B cell (primary cell): ENCODE measurements around the gene DOK7. TPM values are rescaled to one million over a fixed set of nuclear protein-coding genes. Genes with fewer than 3 reads are reported as not detected.

ENCODE experiments used
- ATAC-seq: fragments of 200-7000 bp; cut with Tn5 transposase; one replicate; pipeline ENCODE4 v1.10.0; 2021; ENCODE audit warnings: low read depth, mild to moderate bottlenecking, moderate number of reproducible peaks, moderate library complexity
- CTCF ChIA-PET: fragments of 350-600 bp; sonication (Branson Sonifier 250); formaldehyde crosslinking; loops from one replicate; lab custom pipeline; 2021; ENCODE audit warnings: antibody characterized with exemption, inconsistent platforms; lab: Charles Lee
- POLR2A ChIA-PET: fragments of 350-600 bp; sonication (Branson Sonifier 250); formaldehyde crosslinking; loops from one replicate; lab custom pipeline; 2021; ENCODE audit warnings: antibody characterized with exemption; lab: Charles Lee
- DNase-seq: peaks from one replicate; pipeline ENCODE4 v3.0.0; 2013
- H2AFZ ChIP-seq: 2 replicates; pipeline ENCODE4 v1.6.1; 2012; ENCODE audit warnings: mild to moderate bottlenecking, low read depth, low read length; ENCODE audit not compliant: insufficient read depth, poor library complexity, severe bottlenecking
- H3K27ac ChIP-seq, 2 donors: 1 replicate in 1 of 2; 2 replicates in 1 of 2; pipeline ENCODE4 v1.5.1; 2012 to 2013; ENCODE audit warnings: low read length in 2 of 2, mild to moderate bottlenecking in 2 of 2, moderate library complexity in 1 of 2
- H3K27me3 ChIP-seq, 4 experiments: fragments of 200-600 bp in 1 of 4; sonication (generic) in 1 of 4; replicated peaks in 1 of 4; 1 replicate in 2 of 4; 2 replicates in 2 of 4; pipeline versions ENCODE4 v1.6.1 to v1.7.0; 2013 to 2016; ENCODE audit warnings: low read length in 3 of 4, mild to moderate bottlenecking in 2 of 4, mixed read lengths in 1 of 4, moderate library complexity in 1 of 4; ENCODE audit not compliant: insufficient read depth in 4 of 4, control insufficient read depth in 3 of 4; ENCODE audit errors: control extremely low read depth in 1 of 4
- H3K36me3 ChIP-seq, 2 experiments: replicated peaks in 1 of 2; 1 replicate in 1 of 2; 2 replicates in 1 of 2; pipeline versions ENCODE4 v1.6.1 to v1.7.1; 2013; ENCODE audit warnings: low read length in 1 of 2; ENCODE audit not compliant: insufficient read depth in 2 of 2, control insufficient read depth in 1 of 2; ENCODE audit errors: control extremely low read depth in 1 of 2, extremely low read depth in 1 of 2
- H3K4me1 ChIP-seq, 2 donors: fragments of 200-600 bp in 1 of 2; sonication (generic) in 1 of 2; 1 replicate in 1 of 2; 2 replicates in 1 of 2; pipeline versions ENCODE4 v1.5.1 to v1.6.1; 2013 to 2017; ENCODE audit warnings: low read length in 2 of 2; ENCODE audit not compliant: control insufficient read depth in 2 of 2, insufficient read depth in 2 of 2
- H3K4me2 ChIP-seq: replicated peaks from 2 replicates; pipeline ENCODE3; 2012; ENCODE audit warnings: mild to moderate bottlenecking, low read depth, low read length; ENCODE audit not compliant: poor library complexity, severe bottlenecking
- H3K4me3 ChIP-seq, 5 experiments: fragments of 200-600 bp in 1 of 5; sonication (generic) in 1 of 5; 1 replicate in 3 of 5; 2 replicates in 2 of 5; pipeline versions ENCODE4 v1.5.1 to v1.7.0; 2011 to 2016; ENCODE audit warnings: low read length in 4 of 5, mild to moderate bottlenecking in 4 of 5, low read depth in 2 of 5, control low read depth in 1 of 5, moderate library complexity in 1 of 5; ENCODE audit not compliant: insufficient read depth in 1 of 5; ENCODE audit errors: control extremely low read depth in 1 of 5, extremely low read depth in 1 of 5
- H3K79me2 ChIP-seq: fragments of 200-600 bp; sonication (generic); one replicate; pipeline ENCODE4 v1.6.0; 2016; ENCODE audit warnings: low read length; ENCODE audit not compliant: control insufficient read depth, insufficient read depth
- H3K9ac ChIP-seq: fragments of 200-600 bp; sonication (generic); 2 replicates; pipeline ENCODE4 v1.6.1; 2017; ENCODE audit warnings: mild to moderate bottlenecking, low read length, moderate library complexity
- H3K9me3 ChIP-seq, 3 donors: one replicate each; pipeline versions ENCODE4 v1.6.1 to v1.7.1; 2013; ENCODE audit warnings: low read length in 2 of 3; ENCODE audit not compliant: control insufficient read depth in 2 of 3, insufficient read depth in 1 of 3; ENCODE audit errors: control extremely low read depth in 1 of 3
- H4K20me1 ChIP-seq: 2 replicates; pipeline ENCODE4 v1.6.0; 2012; ENCODE audit warnings: mild to moderate bottlenecking, low read length; ENCODE audit not compliant: insufficient read depth, control insufficient read depth, poor library complexity, severe bottlenecking
- H3K27ac Mint-ChIP-seq: one replicate; pipeline ENCODE4 v1.8.0; 2021; ENCODE audit warnings: mixed read lengths
- H3K27me3 Mint-ChIP-seq: one replicate; pipeline ENCODE4 v1.8.0; 2021; ENCODE audit warnings: mixed read lengths
- H3K4me1 Mint-ChIP-seq: one replicate; pipeline ENCODE4 v1.8.0; 2021; ENCODE audit warnings: mixed read lengths
- H3K4me3 Mint-ChIP-seq: one replicate; pipeline ENCODE4 v1.8.0; 2021; ENCODE audit warnings: mixed read lengths
- H3K9me3 Mint-ChIP-seq: one replicate; pipeline ENCODE4 v1.8.0; 2022; ENCODE audit warnings: mixed read lengths; ENCODE audit not compliant: insufficient read depth
- CTCF ChIP-seq: fragments of 200-600 bp; IDR thresholded peaks from one replicate; pipeline ENCODE4 v1.8.0; 2022; ENCODE audit warnings: antibody characterized with exemption, mild to moderate bottlenecking
- EZH2 ChIP-seq: IDR thresholded peaks from 2 replicates; pipeline ENCODE4 v1.6.1; 2012; ENCODE audit warnings: borderline replicate concordance, low read depth, mild to moderate bottlenecking, moderate library complexity, low read length; ENCODE audit not compliant: insufficient read depth, poor library complexity, severe bottlenecking
- WGBS: methylation state at CpG from one replicate; pipeline ENCODE4 v1.1.5; 2013; ENCODE audit warnings: missing lambda C conversion rate; ENCODE audit not compliant: insufficient coverage; 5-methylcytosine and 5-hydroxymethylcytosine counted together
- intact Hi-C: fragments of 100-400 bp; cut with micrococcal nuclease; formaldehyde crosslinking; loops from one replicate; pipeline ENCODE4 v1.10.0; 2022
- polyA plus RNA-seq: library from polyadenylated mRNA; depleted of rRNA; stranded (reverse); fragments of >200 nt; gene quantifications from 2 replicates; pipeline ENCODE4 v1.2.3, GENCODE V29; 2012
- total RNA-seq, 2 donors: library from RNA; stranded (reverse); fragments of 120-200 nt in 1 of 2; gene quantifications; 1 replicate in 1 of 2; 2 replicates in 1 of 2; pipeline versions ENCODE4 v1.2.3 to v1.2.4, GENCODE V29; 2013 to 2022

The DOK7 gene
- total and polyA plus RNA-seq, 2 donors (not counting 1 experiment from before 2014, with no cell fraction given): 24.1 to 24.8 TPM

DNA sequence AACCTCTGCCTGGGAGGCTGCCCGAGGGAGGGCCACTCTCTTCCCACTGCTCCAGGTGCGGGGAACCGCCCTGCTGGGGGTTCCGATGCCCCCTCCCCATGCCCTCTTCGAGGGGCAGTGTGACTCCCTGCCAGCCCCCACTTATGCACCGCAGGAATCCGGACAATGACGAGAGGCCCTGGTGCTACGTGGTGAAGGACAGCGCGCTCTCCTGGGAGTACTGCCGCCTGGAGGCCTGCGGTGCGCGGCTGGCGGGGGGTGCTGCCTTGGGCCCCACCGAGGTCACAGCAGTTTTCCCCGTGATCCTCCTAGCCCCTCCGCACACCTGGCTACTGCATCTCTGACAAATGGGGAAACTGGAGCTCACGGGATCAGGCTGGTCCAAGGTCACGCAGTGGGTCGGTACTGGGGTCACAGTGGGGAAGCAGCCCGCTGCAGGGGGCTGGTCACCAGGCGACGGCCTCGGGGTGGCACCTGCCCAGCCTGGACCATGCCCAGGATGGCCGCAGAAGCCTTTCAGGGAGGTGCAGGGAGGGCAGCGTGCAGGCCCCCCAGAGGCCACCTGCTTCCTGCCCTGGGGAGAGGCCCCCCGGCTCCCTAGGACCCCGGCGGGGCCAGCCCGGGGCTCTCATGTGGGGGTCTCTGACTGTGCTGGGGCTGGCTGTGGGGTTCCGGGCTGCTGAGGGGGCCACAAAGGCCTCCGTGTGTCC, 17.8 kb upstream of the DOK7 start:
- H3K9me3 ChIP-seq: no peaks in the 10 kb centered on the region
- H2AFZ ChIP-seq: no peak overlapping the region
- H3K27ac Mint-ChIP-seq: no peak overlapping the region
- H3K9me3 Mint-ChIP-seq: no peaks in the 10 kb centered on the region
- peaks cover 0 to 5% (median 0%) of the 10 kb centered on the region in 4 experiments for H3K27me3 ChIP-seq
- ChIA-PET POLR2A (interaction anchor here (0.5 kb wide), 1 partner anchor 92 kb away, joined by 3 read pairs; no protein-coding TSS in a partner anchor), CTCF (interaction anchor here (3.1 to 6.4 kb wide), 2 partner anchors 36 to 100 kb away, joined by 10 to 56 read pairs; no protein-coding TSS in a partner anchor)
- H3K4me1 ChIP-seq: peaks cover 0 to 10% of the 10 kb centered on the region in 2 donors
- no peak overlapping the region for H3K4me2 ChIP-seq
- no peaks in the 10 kb centered on the region for H4K20me1 ChIP-seq
- intact Hi-C loops: loop anchor here (10.0 kb wide), 1 partner anchor 240 kb away; no protein-coding TSS in a partner anchor
- no peaks in the 10 kb centered on the region for H3K79me2 ChIP-seq
- no peak overlapping the region for H3K4me3 ChIP-seq
- H3K27ac ChIP-seq: no peak overlapping the region
- 90% methylated on average over 27 of the region's 34 CpGs for WGBS
- no peak for TF ChIP-seq EZH2
- TF ChIP-seq CTCF: no peak
- H3K36me3 ChIP-seq: no peaks in the 10 kb centered on the region
- ATAC-seq (no peak), DNase-seq (no peak)
- no peak overlapping the region for H3K4me3 Mint-ChIP-seq
- H3K4me1 Mint-ChIP-seq: no peaks in the 10 kb centered on the region
- H3K27me3 Mint-ChIP-seq: peaks cover 5% of the 10 kb centered on the region
- H3K9ac ChIP-seq: no peak overlapping the region
